HepG2 (cell line): Measurements from ENCODE around the gene ST6GALNAC4.

Experiments
- CHD2 ChIP-seq: IDR thresholded peaks from 2 replicates; pipeline ENCODE4 v1.6.1; 2011; ENCODE audit warnings: low read depth, low read length, improper control_type of control experiment
- FOXM1 ChIP-seq: sonication (generic); formaldehyde crosslinking; IDR thresholded peaks from 2 replicates; pipeline ENCODE4 v1.5.0; 2020; ENCODE audit warnings: missing genetic modification reagents
- HOXD1 ChIP-seq: sonication (generic); formaldehyde crosslinking; IDR thresholded peaks from 2 replicates; pipeline ENCODE4 v1.5.0; 2020; ENCODE audit warnings: missing genetic modification reagents
- JUND ChIP-seq: sonication (generic); formaldehyde crosslinking; IDR thresholded peaks from 2 replicates; pipeline ENCODE4 v1.8.0; 2022; ENCODE audit warnings: mild to moderate bottlenecking, missing genetic modification reagents
- MATR3 ChIP-seq: sonication (generic); formaldehyde crosslinking; IDR thresholded peaks from 2 replicates; pipeline ENCODE4 v1.4.0; 2020; ENCODE audit warnings: missing genetic modification reagents
- NFYB ChIP-seq: sonication (generic); formaldehyde crosslinking; IDR thresholded peaks from 2 replicates; pipeline ENCODE4 v1.4.0; 2020; ENCODE audit warnings: missing genetic modification reagents
- POLR2AphosphoS5 ChIP-seq: IDR thresholded peaks from 2 replicates; pipeline ENCODE4 v1.6.1; 2012; ENCODE audit warnings: low read depth, low read length
- ZFP1 ChIP-seq: IDR thresholded peaks from 2 replicates; pipeline ENCODE4 v1.6.1; 2016
- ZNF207 ChIP-seq: fragments of 450-650 bp; IDR thresholded peaks from 2 replicates; pipeline ENCODE4 v1.6.1; 2016; ENCODE audit warnings: antibody characterized with exemption, borderline replicate concordance
- TF ChIP-seq, protein P1 (sequence below), 2 experiments: IDR thresholded peaks; 2 replicates each; pipeline ENCODE4 v1.6.1; 2011 to 2012; ENCODE audit warnings: low read length in 2 of 2, borderline replicate concordance in 1 of 2, low read depth in 1 of 2, mild to moderate bottlenecking in 1 of 2, moderate library complexity in 1 of 2
- TF ChIP-seq, protein P2 (sequence below): sonication (generic); formaldehyde crosslinking; IDR thresholded peaks from 2 replicates; pipeline ENCODE4 v1.4.0; 2020; ENCODE audit warnings: missing genetic modification reagents
- TF ChIP-seq, protein P3 (sequence below), 2 experiments: fragments of 450-650 bp in 1 of 2; sonication (generic) in 1 of 2; formaldehyde crosslinking; IDR thresholded peaks; 2 replicates each; pipeline versions ENCODE4 v1.5.0 to v1.8.0; 2020 to 2022; ENCODE audit warnings: mild to moderate bottlenecking in 1 of 2, missing genetic modification reagents in 1 of 2

DNA sequence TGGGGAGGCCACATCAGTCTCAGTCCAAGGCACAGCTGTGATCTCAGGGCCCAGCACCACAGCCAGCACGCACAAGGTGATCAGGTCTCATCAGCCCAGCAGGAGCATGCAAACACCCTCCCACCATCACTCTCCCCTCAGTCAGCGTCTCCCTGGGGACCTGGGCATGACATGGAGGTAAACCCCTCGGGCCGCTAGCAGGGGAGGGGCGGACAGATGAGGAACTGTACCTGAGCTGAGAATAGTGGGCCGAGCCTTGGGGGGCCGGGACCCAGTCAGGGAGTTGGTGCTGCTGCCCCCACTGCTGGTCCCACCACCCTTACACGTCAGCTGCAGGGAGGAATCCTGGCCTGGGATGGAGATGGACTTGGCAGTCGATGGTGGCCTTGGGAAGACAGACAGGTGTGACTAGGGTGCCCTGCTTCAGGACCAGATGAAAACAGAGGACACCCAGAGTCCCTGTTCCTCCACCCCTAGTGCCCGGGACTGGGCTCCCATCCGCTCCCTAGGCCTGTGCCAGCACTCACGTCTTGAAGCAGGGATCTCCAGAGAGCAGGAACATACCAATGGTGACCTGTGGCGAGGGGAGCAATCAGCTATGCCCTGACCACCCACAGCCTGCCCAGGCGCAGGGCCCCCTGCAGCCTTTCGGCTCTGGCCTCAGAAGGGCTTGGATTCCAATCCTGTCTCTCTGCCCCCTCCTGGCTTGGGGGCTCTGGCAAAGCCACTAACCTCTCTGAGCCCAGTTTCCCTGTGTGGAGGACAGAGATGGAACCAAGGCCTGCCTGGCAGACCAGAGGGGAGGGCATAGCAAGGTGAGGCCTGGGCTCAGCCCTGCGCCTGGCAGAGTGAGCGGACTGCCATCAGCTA, 31.2 kb upstream of the ST6GALNAC4 start:
- TF ChIP-seq JUND (CRISPR knock-in tag) (no peak), NFYB (CRISPR knock-in tag) (no peak), ZNF207 (no peak), MATR3 (CRISPR knock-in tag) (no peak), CHD2 (no peak), FOXM1 (CRISPR knock-in tag) (no peak), POLR2AphosphoS5 (no peak), HOXD1 (CRISPR knock-in tag) (no peak), ZFP1 (no peak)
- TF ChIP-seq, protein P1, sequence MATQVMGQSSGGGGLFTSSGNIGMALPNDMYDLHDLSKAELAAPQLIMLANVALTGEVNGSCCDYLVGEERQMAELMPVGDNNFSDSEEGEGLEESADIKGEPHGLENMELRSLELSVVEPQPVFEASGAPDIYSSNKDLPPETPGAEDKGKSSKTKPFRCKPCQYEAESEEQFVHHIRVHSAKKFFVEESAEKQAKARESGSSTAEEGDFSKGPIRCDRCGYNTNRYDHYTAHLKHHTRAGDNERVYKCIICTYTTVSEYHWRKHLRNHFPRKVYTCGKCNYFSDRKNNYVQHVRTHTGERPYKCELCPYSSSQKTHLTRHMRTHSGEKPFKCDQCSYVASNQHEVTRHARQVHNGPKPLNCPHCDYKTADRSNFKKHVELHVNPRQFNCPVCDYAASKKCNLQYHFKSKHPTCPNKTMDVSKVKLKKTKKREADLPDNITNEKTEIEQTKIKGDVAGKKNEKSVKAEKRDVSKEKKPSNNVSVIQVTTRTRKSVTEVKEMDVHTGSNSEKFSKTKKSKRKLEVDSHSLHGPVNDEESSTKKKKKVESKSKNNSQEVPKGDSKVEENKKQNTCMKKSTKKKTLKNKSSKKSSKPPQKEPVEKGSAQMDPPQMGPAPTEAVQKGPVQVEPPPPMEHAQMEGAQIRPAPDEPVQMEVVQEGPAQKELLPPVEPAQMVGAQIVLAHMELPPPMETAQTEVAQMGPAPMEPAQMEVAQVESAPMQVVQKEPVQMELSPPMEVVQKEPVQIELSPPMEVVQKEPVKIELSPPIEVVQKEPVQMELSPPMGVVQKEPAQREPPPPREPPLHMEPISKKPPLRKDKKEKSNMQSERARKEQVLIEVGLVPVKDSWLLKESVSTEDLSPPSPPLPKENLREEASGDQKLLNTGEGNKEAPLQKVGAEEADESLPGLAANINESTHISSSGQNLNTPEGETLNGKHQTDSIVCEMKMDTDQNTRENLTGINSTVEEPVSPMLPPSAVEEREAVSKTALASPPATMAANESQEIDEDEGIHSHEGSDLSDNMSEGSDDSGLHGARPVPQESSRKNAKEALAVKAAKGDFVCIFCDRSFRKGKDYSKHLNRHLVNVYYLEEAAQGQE (IDR thresholded peaks at IDR 0.05; ENCODE audit: borderline replicate concordance in 1 of 2, low read depth in 1 of 2, low read length in 2 of 2), result no peak
- TF ChIP-seq, protein P2, sequence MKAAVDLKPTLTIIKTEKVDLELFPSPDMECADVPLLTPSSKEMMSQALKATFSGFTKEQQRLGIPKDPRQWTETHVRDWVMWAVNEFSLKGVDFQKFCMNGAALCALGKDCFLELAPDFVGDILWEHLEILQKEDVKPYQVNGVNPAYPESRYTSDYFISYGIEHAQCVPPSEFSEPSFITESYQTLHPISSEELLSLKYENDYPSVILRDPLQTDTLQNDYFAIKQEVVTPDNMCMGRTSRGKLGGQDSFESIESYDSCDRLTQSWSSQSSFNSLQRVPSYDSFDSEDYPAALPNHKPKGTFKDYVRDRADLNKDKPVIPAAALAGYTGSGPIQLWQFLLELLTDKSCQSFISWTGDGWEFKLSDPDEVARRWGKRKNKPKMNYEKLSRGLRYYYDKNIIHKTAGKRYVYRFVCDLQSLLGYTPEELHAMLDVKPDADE (CRISPR knock-in tag), result no peak
- TF ChIP-seq, protein P3, sequence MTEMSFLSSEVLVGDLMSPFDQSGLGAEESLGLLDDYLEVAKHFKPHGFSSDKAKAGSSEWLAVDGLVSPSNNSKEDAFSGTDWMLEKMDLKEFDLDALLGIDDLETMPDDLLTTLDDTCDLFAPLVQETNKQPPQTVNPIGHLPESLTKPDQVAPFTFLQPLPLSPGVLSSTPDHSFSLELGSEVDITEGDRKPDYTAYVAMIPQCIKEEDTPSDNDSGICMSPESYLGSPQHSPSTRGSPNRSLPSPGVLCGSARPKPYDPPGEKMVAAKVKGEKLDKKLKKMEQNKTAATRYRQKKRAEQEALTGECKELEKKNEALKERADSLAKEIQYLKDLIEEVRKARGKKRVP (CRISPR knock-in tag; IDR thresholded peaks at IDR 0.05), result no peak
